Stimulated activated CD8-positive, alpha-beta memory T cell treated with anti-CD3 and anti-CD28 coated beads, Interleukin-7, amount 100 ng/mL, for 24 hours (primary cell): ENCODE data around the gene OGT.
"Not testable (repeated sequence)": the region's sequence is repeated elsewhere in the genome, so short reads cannot be mapped to it uniquely, and the experiment has no call there.

ENCODE experiments used
- DNase-seq: peaks from one replicate; pipeline ENCODE4 v3.0.0-alpha.2; 2020; ENCODE audit warnings: low read depth

OGT gene

DNA sequence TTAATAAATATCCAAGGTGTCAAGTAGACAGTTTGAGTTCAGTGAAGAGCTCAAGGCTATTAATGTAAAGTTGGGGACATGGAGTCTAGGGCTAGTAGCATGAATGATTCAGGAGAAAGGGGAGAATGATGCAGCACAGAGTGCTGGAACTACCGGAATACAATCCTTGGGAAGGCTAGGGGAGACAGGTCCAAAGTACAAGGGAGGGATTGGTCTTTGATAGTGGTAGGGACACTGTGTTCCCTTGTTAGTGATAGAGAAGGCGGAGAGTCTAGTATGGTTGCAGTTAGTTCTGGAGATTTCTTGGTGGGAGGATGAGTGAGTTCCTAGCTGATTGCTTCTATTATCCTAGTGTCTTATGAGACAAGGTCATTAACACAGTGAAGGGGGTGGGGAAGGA is 54.0 kb downstream of the OGT start:
- DNase-seq, result no peak

DNA sequence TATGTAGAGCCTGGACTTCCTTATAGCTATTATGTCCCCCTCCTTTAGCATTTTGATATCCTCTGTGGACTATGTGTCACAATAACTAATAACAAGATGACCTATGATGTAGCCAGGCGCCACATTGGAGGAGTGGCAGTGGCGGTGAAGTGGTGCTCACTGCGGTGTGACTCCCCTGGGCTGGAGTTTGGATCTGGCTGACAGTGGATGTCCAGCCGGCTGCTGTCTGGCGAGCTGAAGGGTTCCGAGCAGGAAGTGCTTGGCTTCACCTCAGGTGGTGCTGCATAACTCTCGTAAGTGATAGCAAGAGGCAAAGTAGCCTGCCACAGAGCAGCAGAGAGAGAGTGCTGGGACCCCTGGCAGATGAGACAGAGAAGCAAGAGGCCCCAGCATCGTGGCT is 60.3 kb downstream of the OGT start:
- not testable (repeated sequence) for DNase-seq

- DNase-seq, result no peak
Observed at GRCh38 chrX:71599965-71600364, 67.1 kb downstream of the OGT start.

GRCh38 chrX:71603618-71604017 is 70.7 kb downstream of the OGT start:
- DNase-seq, result no peak

DNA sequence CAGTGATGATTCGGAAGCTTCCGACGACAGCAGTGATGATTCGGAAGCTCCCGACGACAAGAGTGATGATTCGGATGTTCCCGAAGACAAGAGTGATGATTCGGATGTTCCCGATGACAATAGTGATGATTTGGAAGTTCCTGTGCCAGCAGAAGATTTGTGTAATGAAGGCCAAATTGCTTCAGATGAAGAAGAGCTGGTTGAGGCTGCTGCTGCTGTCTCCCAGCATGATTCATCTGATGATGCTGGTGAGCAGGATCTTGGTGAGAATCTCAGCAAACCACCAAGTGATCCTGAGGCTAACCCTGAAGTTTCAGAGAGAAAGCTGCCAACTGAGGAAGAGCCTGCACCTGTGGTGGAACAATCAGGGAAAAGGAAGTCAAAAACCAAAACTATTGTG is 71.2 kb downstream of the OGT start:
- no peak for DNase-seq

DNA sequence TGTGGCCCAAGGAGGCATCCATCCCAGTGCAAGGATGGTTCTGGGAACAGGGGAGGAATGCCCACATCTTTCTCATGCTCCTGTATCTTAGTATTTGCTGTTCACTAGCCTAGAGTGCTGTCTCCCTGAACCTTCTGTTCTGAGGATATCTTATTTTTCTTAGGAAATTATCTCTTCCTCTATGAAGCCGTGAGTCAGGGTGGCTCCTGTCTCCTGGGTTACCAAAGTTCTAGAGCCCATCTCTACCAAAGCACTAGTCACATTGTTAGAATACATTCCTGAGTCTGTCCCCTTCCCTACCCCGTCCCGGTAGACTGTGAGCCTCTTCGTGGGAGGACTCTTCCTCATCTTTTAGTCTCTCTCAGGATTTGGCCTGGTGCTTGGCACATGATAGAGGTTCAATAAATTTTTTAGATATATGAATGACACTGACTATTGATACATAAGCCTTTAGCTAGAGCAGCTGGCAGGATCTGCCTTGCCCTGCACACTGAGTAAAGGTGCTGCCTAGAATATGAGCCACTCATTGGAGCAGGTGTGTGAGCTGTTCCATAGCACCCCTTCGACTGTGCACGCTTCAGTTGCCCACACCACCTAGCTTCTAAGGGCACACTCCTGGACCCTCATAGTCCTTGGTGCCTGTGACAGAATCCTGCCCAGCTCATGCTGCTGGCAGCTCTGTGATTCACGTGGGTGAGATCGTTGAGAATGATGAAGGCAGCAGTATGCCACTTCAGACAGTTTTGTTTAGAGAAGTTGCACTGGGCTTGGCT is 72.1 kb downstream of the OGT start:
- DNase-seq, result no peak

GRCh38 chrX:71606536-71607216 is 73.8 kb downstream of the OGT start:
- DNase-seq, result no peak

DNA sequence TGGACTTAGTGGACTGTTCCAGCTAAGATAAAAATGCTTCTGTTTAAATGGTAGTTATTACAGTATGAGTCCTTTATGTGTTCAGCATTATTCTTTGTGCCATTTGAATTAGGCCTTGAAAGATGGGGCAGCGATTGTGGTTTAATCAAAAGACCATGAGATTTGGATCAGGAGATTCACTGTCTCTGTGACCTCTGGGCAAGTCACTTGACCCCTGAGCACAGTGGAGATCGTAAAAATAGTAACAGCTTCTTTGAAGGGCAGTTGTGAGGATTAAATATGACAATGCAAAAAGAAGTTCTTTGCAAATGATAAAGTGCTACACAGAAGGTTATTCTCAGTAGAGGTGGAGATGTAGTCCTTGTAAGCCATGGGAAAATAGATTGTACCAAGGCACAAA is 74.6 kb downstream of the OGT start:
- DNase-seq, result no peak

DNA sequence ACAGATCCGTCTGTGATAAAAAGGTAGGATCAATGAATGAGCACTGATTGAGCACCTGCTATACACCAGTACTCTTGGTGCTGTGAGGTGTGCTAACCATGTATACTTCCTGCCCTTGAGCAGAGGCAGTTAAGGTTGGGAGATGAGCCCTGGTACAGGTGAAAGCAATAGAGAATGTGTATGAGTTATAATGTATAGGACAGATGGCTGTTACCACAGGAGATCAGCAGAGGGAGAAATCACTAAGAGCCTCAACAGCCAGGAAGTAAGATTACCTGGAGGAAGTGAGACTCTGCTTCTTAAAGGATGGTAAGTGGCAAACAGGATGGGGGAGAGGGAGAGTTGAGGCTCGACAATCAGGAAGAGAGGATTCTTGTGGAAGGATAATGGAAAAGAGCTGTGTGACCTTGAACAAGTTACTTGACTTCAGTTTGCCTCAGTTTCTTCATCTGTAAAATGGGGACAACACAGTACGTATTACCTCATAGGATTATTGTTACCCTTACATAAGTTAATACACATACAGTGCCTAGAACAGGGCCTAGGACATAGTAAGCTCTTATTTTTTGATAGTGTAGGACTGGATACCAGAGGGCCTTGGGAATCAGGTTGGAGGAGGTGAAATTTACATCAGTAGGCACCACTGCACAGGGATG is 76.3 kb downstream of the OGT start:
- no peak for DNase-seq

DNA sequence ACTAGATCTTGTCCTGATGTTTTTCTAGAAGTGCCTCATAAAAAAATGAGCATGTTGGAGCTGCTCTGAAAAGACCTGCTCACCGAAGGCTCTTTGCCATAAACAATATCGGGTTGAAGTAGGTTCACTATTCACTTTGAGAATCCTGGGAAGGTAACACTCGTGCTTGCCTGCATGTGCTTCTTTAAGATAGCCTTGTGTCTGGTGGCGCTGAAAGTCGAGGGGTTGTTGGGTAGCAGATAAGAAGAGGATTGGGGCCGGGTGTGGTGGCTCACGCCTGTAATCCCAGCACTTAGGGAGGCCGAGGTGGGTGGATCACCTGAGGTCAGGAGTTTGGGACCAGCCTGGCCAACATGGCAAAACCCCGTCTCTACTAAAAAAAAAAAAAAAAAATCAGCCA is 78.8 kb downstream of the OGT start:
- DNase-seq, result not testable (repeated sequence)

- DNase-seq, result no peak
Observed at GRCh38 chrX:71612256-71612655, 79.4 kb downstream of the OGT start.

GRCh38 chrX:71615056-71615455 is 82.2 kb downstream of the OGT start:
- DNase-seq, result no peak

DNA sequence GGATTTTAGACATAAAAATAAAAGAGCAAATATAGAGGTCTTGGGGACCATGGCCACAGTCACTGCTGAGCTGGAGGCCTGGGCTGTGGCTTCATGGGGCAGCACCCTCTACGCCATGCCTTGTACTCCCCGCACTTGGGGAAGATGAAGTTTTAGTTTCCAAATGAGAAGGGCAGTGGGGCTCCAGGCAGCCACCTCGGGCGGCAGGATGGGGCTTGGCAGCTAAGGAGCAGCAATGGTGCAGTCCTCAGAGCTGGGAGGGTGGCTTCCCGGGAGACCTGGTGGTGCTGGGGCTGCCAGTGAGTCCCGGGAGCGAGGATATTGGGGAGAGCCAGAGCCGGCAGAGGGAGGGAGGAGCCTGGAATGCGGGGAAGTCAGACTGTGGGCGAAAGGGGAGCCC is 83.0 kb downstream of the OGT start:
- no peak for DNase-seq

DNA sequence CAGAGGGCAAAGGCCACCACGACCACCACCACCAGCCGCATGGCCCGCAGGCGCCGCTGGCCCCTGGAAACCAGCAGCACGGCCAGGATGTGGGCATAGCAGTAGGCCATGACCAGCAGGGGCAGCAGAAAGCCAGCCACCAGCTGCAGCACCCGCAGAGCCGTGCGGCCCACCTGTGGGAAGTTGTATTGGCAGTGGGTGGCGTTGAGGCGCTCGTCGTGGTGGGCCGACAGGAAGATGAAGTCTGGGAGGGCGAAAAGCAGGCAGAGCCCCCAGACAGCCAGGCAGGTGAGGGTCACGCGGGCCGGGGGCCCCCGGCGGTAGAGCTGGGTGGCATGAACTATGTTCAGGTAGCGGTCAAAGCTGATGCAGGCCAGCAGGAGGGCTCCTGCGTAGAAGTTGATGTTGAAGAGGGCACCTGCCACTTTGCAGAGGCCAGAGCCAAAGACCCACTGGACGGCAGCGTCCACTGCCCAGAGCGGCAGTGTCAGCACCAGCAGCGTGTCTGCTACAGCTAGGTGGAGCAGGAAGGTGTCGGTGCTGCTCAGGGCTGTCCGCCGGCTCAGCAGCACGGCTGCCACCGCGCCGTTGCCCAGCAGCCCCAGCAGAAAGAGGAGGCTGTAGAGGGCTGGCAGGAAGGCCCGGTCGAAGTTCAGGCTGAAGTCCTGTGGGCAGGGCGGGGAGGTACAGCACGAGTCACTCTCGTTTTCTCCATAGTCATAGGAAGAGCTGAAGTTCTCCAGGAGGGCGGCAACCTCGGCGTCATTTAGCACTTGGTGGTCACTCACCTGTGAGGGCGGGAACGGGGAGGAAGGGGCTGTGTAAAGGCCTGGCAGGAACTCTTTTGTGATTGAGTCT is 84.0 kb downstream of the OGT start:
- DNase-seq, result no peak

DNA sequence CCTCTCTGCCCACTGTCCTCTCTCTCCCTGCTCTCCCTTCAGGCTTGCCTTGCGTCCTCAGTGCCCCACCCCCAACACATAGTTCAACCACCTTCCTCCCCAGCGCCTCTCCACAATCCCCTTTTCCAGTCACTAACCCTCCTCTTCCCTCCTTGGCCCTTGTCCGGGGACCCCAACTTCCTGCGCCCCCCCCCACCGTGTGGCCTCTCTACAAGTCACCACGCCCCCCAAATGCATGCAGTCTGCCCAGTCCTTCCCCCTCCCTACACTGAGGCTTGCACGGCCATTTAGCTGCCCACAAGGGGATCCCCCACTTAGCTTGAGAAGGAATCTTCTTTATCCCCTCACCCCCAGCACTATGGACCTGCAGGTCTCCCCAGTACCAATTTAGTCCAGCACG is 84.8 kb downstream of the OGT start:
- no peak for DNase-seq

GRCh38 chrX:71618303-71618721 is 85.4 kb downstream of the OGT start, which contains the start of gene CXCR3:
CXCR3 (minus strand) TSS chrX:71618511; CDS start chrX:71618449, 62 bp downstream.
- DNase-seq, result peak; percentile 26

DNA sequence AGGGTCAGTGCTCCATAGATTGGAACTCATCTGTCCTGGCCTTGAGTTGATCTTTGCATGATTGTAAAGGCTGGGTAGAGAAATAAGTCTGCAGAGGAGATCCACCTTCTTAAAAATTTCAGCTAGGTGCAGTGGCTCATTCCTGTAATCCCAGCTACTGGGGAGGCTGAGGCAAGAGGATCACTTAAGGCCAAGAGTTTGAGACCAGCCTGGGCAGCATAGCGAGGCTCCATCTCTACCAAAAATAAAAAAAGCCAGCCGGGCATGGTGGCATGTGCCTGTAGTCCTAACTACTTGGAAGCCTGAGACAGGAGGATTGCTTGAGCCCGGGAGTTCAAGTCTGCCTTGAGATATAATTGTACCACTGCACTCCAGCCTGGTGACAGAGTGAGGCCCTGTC is 85.9 kb downstream of the OGT start:
- DNase-seq, result no peak

GRCh38 chrX:71619193-71619592 is 86.3 kb downstream of the OGT start:
- DNase-seq, result no peak

GRCh38 chrX:71619986-71620385 is 87.1 kb downstream of the OGT start:
- no peak for DNase-seq

GRCh38 chrX:71621603-71622002 is 88.7 kb downstream of the OGT start:
- DNase-seq, result no peak

GRCh38 chrX:71622032-71622575 is 89.2 kb downstream of the OGT start:
- DNase-seq, result no peak
